GM20000 (cell line): ENCODE measurements around the gene RPS6KA5.

ENCODE experiments used
- DNase-seq: peaks from one replicate; pipeline ENCODE4 v3.0.0; 2012; ENCODE audit warnings: low spot score
- TF ChIP-seq, protein P1 (sequence below): IDR thresholded peaks from 2 replicates; pipeline ENCODE4 v1.5.1; 2012; ENCODE audit warnings: mild to moderate bottlenecking, control low read depth; ENCODE audit errors: extremely low read depth, missing control alignments

RPS6KA5 gene

DNA sequence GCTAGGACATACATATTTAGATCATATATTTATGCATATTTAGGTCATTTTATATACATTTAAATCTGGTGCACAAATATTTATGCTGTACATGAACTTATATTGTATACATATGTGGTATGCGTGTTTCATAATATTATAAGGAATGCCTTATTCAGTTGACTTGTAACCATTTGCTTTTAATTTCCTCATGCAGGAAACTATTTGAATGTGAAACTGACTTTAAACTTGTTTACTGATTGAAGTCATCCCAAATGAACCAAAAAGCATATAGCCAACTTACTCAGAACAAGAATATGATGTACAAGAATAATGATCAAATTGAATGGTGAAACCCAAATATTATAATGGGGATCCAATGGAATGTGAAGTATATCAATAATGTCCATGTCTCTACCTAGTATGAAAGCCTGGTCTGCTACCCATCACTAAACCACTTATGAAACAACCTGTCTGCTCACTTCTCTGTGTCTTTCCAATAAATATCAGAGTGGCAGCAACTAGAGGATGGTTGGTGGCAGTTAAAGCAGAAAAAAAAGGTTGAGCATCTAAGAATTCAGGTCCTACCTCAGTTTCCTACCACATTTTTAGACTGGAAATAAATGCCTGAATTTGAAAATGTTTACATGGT is 38.3 kb downstream of the RPS6KA5 start:
- no peak for DNase-seq
- TF ChIP-seq, protein P1, sequence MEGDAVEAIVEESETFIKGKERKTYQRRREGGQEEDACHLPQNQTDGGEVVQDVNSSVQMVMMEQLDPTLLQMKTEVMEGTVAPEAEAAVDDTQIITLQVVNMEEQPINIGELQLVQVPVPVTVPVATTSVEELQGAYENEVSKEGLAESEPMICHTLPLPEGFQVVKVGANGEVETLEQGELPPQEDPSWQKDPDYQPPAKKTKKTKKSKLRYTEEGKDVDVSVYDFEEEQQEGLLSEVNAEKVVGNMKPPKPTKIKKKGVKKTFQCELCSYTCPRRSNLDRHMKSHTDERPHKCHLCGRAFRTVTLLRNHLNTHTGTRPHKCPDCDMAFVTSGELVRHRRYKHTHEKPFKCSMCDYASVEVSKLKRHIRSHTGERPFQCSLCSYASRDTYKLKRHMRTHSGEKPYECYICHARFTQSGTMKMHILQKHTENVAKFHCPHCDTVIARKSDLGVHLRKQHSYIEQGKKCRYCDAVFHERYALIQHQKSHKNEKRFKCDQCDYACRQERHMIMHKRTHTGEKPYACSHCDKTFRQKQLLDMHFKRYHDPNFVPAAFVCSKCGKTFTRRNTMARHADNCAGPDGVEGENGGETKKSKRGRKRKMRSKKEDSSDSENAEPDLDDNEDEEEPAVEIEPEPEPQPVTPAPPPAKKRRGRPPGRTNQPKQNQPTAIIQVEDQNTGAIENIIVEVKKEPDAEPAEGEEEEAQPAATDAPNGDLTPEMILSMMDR, result no peak

DNA sequence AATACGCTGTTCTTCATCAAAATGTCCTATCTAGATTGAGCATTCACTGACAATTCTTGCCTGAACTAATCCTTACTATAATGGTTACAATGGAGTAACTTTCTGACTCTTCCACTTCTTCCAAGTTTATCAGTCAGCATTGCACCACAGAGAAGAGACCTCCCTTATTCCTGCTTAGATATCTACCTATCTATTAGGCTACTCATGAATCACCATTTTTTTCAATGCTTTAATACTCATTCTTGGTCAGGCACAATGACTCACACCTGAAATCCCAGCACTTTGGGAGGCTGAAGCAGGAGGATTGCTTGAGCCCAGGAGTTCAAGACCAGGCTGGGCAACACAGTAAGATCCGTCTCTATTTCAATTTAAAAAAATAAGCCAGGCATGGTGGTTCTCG is 39.3 kb downstream of the RPS6KA5 start:
- DNase-seq, result no peak

DNA sequence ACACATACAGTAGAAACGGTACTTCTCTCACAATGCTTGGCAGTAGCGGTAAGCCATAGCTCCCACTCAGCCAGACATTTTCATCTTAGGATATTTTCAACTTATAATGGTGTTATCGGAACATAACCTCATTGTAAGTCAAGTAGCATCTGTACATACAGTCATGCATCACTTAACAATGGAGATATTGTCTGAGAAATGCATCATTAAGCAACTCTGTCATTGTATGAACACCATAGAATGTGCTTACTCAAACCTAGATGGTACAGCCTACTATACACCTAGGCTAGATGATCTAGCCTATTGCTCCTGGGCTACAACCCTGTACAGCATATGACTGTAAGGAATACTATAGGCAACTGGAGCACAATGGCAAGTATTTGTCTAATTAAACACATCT is 40.8 kb downstream of the RPS6KA5 start:
- TF ChIP-seq, protein P1, result no peak
- no peak for DNase-seq

More for the DNA sequence above, 39.3 kb downstream of the RPS6KA5 start:
- TF ChIP-seq, protein P1, result no peak

DNA sequence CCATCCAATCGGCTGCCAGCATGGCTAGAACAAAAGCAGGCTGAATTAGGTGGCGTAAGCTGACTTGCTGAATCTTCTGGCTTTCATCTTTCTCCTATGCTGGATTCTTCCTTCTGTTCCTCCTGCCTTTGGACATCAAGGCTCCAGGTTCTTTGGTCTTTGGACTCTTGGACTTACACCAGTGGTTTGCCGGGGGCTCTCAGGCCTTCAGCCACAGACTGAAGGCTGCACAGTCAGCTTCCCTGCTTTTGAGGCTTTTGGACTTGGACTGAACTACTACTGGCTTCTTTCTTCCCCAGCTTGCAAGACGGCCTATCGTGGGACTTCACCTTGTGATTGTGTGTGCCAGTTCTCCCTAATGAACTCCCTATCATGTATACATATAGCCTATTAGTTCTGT is 42.0 kb downstream of the RPS6KA5 start:
- TF ChIP-seq, protein P1, result no peak
- no peak for DNase-seq

DNA sequence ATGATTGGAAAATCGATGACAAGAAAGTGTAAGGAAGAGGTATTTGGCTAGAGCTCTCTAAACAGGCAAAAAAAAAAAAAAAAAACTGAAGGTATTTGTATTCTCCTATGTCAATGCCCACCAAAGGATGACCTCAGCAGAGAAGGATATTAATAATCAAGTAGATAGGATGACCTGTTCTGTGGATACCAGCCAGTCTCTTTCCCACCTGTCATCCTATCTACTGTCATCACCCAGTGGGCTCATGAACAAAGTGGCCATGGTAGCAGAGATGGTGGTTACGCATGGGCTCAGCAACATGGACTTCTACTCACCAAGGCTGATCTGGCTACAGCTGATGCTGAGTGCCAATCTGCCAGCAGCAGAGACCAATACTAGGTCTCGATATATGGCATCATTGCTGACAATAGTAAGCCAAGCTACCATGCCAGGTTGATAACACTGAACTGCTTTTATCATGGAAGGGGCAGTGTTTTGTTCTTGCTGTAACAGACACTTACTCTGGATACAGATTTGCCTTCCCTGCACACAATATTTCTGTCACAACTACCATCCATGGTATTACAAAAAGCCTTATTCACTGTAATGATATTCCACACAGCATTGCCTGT is 43.5 kb downstream of the RPS6KA5 start:
- TF ChIP-seq, protein P1, result no peak
- DNase-seq, result no peak

DNA sequence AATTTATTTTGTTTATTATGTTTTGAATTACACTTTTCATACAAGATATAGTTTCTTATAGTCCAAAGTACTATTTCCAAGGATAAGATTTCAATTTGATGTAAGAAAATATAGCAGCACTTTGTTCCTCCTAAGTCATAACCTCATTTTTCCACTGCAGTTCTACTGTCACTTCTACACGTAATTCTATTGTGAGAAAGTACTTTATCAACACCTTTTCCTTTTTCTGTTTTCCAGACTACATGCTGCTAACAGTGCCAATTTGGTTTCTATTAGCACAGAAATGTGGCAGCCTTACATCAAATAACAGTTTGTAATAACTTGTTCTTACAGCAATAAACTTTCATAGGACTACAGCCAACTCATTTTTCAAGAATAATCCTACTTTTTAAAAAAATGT is 45.0 kb downstream of the RPS6KA5 start:
- no peak for DNase-seq
- TF ChIP-seq, protein P1, result no peak

DNA sequence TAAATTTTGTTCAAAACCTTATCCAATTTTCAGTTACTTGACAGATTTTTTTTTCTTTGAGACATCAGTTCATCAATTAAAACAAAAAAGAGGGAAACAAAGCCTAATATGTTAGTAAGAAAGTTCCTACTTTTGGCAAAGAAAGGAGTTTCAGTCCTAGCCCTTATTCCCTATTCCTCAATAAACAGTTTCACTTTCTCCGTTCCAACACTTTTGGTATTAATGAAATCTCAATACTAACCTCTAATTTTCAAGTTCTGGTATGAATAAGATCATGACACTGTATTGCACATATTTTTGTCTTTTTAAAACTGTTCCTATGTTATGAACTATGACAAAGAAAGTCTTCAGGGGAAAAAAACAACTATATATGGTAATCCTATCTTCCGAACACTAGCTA is 48.4 kb downstream of the RPS6KA5 start:
- TF ChIP-seq, protein P1, result no peak
- no peak for DNase-seq
